Stimulated activated CD4-positive, alpha-beta T cell treated with anti-CD3 and anti-CD28 coated beads, Interleukin-12 subunit alpha, Interleukin-12 subunit beta, amount 100 ng/mL, for 24 hours (primary cell): ENCODE data around the gene LGALS16.
"Not testable (repeated sequence)": the region's sequence is repeated elsewhere in the genome, so short reads cannot be mapped to it uniquely, and the experiment has no call there.

Experiments
- DNase-seq, 2 experiments: peaks; one replicate each; pipeline ENCODE4 v3.0.0-alpha.2; 2020; ENCODE audit warnings: low read depth in 2 of 2

LGALS16 gene, protein sequence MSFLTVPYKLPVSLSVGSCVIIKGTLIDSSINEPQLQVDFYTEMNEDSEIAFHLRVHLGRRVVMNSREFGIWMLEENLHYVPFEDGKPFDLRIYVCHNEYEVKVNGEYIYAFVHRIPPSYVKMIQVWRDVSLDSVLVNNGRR

DNA sequence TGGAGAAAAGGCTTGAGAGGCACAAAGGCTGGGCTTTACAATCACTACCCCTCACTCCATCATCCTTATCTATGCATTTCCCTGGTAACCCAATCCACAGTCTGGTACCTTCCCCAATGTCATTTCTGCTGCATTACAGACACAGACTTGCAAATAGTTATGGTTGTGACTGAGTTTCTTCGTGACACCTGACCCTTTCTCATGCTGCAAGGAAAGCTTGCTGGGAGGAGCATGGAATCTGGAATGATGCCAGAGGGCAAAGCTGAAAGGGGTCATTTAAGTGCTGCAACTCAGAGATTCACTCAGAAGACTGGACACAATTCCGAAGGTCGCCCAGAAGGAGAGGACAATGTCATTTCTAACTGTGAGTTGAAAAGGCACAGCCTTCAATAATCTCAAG is at the start of gene LGALS16:
Gene LGALS16 (plus strand): TSS at position 301 of the 400 bp plus-strand sequence. CDS start 49 bp downstream, at position 350.
- DNase-seq: no peak

DNA sequence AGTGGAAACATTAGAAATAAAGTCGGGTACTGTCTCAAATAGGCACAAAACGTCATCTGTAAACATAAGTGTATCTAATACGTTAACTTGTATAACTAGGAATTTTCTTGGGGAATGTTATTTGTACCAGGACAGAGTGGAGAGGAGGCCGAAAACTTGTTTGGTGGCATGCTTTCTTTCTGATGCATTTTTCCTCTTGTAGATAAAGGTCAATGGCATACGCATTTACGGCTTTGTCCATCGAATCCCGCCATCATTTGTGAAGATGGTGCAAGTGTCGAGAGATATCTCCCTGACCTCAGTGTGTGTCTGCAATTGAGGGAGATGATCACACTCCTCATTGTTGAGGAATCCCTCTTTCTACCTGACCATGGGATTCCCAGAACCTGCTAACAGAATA is 48.7 kb upstream of the LGALS16 start:
- DNase-seq: no peak

DNA sequence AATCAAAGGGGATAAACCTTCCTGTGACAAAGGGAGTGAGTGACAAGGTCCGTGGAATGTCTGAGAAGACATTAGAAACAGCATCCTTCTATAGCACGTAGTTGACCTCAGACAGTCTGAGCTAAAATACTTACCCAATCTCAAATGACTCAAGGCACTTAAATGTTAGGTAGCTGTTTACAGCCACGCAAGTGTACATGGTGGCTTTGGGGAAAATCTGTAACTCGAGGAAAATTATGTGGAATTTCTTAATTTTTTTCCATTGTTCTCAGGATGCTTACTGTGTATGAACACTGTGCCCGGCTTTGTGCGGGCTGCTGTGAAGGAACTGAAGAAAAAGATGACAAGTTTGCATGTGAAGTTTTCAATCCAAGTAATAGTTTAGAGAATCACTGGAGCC is 48.2 kb upstream of the LGALS16 start:
- DNase-seq: no peak

DNA sequence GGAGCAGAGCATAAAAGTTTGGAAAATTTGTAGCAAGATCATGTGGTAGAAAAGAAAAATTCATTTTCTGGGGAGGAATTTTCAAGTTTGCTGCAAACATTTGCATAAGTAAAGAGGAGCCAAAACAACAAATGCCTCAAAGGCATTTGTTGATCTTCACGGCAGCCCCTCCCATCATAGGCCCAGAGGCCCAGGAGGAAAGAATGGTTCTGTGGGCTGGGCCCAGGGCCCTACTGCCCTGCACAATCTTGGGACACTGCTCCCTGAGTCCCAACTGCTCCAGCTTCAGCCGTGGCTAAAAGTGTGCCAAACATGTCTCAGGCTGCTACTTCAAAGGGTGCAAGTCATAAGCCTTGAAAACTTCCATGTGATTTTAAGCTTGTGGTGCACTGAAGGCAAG is 42.1 kb upstream of the LGALS16 start:
- no peak for DNase-seq

DNA sequence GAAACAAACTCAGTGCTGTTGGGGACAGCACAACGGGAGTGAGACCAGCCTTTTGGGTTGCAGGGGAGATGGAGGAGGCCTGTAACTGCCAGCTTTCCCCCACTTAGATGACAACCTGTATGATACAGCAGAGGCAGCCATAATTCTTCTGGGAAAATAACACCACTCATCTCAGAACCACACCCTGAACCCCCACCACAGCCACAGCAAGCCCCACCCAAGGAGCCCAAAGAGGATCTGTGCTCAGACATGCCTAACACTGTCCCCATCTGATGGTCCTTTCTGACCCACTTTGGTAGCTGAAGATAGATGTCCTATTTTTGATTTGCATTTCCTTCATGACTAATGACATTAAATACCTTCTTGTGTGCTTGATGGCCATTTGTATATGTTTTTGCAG is 38.0 kb upstream of the LGALS16 start:
- DNase-seq: no peak

DNA sequence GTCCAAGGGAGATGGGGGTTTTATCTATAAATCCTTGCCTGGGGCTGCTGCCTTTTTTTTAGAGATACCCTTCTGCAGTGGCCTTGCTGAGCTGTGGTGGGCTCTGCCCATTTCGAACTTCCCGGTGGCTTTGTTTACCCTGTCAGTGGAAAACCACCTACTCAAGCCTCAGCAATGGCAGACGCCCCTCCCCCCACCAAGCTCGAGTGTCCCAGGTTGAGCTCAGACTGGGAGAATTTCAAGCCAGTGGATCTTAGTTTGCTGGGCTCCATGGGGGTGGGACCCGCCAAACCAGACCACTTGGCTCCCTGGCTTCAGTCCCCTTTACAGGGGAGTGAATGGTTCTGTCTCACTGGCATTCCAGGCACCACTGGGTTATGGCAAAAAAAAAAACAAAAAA is 31.8 kb upstream of the LGALS16 start:
- no peak for DNase-seq

DNA sequence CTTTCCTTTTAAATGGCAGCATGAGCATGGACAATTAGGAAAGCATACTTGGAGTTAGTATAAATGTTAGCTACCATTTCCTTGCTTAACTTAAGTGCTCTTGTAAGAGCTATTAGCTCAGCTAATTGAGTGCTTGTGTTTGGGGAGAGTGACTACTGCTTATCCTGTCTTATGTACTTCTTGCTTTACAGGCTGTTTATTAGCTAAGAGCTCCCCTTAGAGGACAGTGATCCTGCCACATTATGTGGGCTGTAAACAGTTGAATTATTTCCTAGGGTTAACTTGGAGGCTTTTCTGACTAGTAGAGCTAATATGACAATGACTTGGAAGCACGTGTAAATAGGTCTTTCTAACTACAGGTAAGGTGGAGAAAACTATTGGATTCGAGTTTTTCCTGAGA is 28.1 kb upstream of the LGALS16 start:
- not testable (repeated sequence) for DNase-seq

DNA sequence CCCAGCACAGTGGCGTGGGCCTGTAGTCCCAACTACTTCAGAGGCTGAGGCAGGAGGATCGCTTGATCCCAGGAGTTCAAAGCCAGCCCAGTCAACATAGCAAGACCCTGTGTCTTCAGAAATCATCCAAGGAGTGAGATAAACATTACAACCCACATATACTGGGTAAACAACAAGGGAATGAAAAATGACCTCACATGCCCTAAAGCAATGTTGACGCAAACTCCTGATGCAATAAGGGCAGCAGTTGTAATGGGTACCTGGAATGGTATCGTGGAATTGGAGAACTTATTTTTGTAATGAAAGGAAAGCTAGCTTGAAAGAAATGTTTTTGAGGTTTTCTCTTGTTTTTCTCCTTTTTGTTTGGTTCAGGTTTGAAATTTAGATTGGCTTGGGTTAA is 24.5 kb upstream of the LGALS16 start:
- no peak for DNase-seq

DNA sequence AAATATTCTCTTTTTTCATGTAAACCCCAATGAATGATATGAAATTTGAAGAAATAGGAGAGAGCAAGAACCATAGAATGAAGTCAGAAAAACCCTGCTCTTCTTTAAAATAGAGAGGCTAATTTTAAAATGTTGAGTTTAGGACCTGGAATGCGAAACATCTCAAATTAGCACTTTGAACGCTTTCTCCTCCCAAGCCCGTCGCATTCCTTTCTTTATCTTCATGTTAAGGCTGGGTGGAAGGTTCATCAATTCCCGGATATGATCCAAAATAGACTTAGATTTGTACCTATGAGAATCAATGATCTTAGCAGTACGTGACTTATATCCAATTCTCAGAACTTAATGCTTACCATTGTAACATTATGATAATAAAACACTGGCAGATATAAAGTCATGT is 24.1 kb upstream of the LGALS16 start:
- no peak for DNase-seq

DNA sequence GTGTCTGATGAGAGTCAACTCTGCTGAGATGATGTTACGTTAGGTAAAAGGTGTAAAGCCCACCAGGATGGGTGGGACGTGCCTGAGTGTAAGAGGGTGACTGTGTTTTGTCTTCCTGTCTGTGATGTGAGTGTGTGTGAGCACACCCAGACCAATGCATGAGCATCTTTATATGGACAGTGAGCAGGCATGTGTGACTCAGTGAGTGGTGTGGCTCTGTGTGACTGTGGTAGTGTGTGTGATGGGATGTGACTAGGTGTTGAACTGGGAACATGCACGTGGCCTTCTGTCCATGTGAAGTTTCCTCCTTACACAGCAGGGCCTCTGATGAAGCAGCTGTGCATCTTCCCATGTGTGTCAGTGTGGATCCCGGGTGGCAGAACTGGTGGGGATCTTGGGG is 17.8 kb upstream of the LGALS16 start:
- no peak for DNase-seq

DNA sequence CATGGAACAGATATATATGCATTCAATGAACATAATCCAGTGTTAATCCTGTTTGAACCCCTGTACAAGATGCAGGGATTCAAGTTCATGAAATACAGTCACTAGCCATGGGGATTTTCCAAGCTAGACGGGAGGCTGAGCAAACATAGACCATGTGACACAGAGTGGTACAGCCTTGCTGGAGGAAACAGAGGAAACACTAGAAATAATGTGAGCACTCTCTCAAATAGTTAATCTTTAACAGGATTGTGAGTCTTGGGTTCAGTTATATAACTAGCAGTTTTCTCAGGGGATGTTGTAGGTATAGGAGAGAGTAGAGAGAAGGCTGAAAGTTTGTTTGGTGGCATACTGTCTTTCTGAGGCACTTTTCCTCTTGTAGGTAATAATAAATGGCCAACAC is 13.9 kb upstream of the LGALS16 start:
- no peak for DNase-seq

DNA sequence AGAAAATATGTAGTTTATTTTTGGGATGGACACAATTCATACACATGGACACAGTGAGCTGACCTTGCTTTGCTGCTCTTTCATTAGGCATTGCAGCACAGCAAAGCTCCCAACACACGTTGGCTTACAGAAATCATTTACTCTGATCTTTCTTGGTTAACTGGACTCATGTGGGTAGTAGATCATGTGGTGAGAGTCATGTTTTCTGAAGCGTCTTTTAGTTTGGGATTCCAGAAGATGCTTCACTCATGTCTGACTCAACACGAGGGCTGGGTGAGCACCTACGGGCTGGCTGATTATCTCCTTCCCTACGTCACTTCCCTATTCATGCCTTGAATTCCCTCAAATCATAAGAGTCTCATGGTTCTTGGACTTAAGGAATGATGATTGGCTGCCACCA is 12.1 kb upstream of the LGALS16 start:
- no peak for DNase-seq

DNA sequence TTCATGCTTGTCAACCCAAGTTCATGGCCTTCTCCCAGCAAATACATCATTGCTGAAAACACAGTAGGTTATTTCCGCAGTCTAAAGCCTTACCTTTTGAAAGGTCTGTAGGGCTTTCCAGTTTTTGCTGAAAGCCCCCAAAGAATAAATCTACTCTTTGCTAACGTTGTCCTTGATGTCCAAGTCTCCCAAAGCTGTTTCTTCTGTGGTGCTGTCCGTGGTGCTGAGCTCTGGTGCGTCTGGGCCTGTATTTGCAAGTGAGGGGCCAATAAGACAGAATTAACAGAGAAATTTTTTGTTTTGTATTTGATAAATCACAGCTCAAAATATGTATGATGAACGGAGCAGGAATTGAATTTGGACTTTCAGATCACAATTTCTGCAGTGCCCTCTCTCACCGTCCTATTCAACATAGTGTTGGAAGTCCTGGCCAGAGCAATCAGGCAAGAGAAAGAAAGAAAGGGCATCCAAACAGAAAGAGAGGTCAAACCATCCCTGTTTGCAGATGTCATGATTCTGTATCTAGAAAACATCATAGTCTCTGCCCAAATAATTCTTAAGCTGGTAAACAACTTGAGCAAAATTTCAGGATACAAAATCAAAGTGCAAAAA is 9.8 kb upstream of the LGALS16 start:
- no peak for DNase-seq

DNA sequence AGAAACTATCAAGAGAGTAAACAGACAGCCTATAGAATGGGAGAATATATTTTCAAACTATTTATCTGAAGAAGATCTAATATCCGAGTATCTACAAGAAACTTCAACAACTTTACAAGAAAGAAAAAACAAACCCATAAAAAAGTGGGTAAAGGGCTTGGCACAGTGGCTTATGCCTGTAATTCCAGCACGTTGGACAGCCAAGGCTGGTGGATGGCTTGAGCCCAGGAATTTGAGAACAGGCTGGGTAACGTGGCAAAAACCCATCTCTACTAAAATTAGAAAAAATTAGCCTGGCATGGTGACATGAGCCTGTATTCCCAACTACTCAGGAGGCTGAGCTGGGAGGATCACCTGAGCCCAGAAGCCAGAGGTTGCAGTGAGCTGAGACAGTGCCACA is 7.8 kb upstream of the LGALS16 start:
- DNase-seq: no peak

DNA sequence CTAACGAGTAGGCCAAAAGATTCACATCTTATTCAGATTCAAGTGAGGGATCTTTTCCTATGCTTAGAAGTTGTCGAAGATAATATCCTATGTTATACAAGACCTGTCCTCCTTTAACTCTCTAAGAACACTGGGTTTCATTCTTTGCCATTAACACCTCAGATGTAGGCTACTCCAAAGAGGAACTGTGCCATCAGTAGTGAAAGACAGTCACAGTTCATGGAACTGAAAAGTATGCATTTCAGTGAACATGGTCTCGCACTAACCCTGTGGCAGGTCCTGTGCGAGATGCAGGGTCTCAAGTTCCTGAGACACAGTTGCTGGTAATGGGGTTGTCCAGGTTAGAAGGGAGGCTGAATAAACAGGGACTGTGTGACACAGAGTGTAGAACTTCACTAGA is 4.1 kb downstream of the LGALS16 start:
- no peak for DNase-seq

DNA sequence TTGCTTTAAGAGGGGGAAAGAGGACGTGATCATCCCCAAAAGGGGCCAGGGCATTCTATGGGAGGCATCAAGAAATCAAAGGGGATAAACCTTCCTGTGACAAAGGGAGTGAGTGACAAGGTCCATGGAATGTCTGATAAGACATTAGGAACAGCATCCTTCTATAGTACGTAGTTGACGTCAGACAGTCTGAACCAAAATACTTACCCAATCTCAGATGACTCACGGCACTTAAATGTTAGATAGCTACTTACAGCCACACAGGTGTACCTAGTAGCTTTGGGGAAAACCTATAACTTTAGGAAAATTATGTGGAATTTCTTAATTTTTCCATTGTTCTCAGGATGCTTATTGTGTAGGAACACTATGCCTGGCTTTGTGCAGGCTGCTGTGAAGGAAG is 4.9 kb downstream of the LGALS16 start:
- DNase-seq: no peak

DNA sequence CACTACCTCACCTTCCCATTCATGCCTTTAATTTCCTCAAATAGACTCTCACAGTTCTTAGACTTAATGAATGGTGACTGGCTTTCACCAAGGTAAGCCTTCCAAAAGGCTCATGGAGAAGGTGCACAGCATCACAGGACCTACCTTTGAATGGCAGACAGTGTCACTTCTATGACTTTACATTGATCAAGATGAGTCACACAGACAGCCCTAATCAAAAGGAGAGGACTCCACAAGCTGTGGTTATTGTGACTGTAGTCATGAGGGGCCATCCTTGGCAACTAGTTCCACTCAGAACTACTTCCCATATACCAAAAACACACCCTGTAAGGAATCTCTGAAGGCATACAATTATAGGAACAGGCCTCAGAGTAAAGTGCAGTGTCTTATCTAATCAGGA is 5.9 kb downstream of the LGALS16 start:
- DNase-seq: no peak

DNA sequence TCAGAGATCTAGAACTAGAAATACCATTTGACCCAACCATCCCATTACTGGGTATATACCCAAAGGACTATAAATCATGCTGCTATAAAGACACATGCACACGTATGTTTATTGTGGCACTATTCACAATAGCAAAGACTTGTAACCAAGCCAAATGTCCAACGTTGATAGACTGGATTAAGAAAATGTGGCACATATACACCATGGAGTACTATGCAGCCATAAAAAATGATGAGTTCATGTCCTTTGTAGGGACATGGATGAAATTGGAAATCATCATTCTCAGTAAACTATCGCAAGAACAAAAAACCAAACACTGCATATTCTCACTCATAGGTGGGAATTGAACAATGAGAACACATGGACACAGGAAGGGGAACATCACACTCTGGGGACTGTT is 14.1 kb downstream of the LGALS16 start:
- DNase-seq: not testable (repeated sequence)

DNA sequence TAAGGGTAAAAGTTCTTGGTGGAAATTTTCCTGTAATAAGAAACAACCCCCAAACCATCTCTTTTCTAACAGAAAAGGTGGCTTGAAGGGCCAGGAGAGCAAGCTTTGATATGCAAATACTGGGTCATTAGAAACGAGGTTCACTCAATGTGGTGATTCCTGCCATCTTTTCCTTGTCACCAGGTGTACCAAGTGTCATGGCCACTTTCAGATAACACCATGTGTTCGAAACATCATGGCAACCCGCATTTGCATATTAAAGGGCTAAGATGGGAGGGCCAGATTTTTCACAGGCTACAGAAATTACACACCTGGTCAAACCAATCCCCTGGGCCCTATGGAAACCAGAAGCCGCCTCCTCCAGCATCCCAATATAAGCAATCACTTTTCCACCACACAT is 15.3 kb downstream of the LGALS16 start:
- DNase-seq: no peak

DNA sequence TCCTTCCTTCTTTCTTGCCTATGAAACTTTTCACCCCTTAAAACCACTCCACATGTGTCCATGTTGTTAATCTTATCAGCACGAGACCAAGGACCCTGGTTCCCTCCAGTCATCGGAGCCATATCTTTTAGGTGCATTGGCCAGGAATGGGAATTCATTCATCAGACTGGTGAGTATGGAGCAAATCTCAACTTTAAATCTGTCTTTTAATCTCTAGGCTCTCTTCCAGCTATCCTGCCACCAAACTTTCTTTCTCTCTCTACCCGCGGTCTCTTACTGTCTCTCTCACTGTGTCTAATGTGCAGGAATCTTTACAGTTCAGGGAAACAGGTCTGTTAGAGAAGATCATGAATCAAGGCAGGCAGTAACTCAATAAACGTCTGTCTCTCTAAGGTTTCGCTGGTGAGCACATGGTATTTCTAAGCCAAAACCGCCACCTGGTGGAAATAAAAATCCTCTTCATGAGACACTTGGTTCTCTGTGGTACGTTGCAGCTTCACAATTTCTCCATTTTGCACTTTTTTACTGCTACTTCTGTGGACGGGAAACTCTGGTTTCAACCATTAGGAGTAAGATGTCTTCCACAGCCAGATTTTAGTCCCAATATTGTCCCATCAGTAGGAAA is 16.1 kb downstream of the LGALS16 start:
- peak in 1 of 2 experiments; percentile 13 for DNase-seq

DNA sequence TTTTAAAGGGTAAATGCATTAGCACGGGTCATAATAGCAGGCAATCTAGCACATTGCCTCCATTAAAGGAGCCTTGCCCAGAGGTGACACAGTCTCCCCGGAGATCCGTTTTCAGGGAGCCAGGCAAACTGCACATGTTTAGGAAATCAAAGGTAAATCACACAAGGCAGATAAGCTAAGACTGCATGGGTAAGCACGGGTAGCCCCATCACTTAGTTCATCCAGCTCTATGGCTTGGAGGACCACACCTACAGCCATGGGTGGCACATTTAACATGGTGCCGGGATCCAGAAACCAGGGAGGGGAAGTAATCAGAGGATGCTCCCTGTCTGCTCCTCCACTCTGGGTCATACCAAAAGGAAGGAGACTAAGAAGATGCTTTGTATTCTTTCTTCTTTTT is 16.8 kb downstream of the LGALS16 start:
- no peak for DNase-seq

DNA sequence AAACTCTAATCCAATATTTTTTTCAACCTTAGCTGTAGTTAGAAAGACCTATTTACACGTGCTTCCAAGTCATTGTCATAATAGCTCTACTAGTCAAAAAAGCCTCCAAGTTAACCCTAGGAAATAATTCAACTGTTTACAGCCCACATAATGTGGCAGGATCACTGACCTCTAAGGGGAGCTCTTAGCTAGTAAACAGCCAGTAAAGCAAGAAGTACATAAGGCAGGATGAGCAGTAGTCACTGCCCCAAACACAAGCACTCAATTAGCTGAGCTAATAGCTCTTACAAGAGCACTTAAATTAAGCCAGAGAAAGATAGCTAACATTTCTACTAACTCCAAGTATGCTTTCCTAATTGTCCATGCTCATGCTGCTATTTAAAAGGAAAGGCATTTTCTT is 18.1 kb downstream of the LGALS16 start:
- not testable (repeated sequence) for DNase-seq

DNA sequence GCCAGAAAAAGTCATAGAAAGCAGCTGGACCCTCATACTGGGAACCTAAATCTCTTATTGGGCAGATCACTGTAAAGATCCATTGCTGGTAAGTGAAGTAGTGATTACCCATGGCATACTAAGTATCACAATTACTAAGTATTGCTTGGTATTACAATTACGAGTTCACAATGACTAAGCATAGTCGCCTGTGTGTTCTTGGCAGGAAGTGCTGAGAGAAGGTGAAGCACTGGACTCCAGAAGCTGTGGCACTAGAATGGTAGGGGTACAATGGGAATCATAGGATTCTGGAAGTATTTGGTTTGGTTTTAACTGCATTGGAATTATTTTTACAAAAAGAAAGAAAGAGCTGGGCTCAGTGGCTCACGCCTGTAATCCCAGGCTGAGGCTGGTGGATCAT is 20.3 kb downstream of the LGALS16 start:
- DNase-seq: no peak
